IMR-90 (cell line): ENCODE results near the gene PEX26. TPM values are rescaled to one million over a fixed set of nuclear protein-coding genes. Genes with fewer than 3 reads are reported as not detected.

Source experiments
- ATAC-seq: fragments of 200-7000 bp; cut with Tn5 transposase; 2 replicates; pipeline ENCODE4 v1.9.1; 2020; ENCODE audit warnings: low read depth, mild to moderate bottlenecking, moderate library complexity
- BruUV-seq: library from RNA; stranded (reverse); fragments of 400-500 nt; replicated peaks from 2 replicates; lab custom pipeline; 2021; lab: Mats Ljungman, UMichigan
- CTCF ChIA-PET: fragments of 300-600 bp; formaldehyde crosslinking; extraction: SDS; loops from one replicate; lab custom pipeline; 2021; ENCODE audit warnings: antibody characterized with exemption; lab: Yijun Ruan, JAX
- POLR2A ChIA-PET: fragments of 300-600 bp; sonication (Branson Sonifier 250); formaldehyde crosslinking; loops from one replicate; lab custom pipeline; 2022; ENCODE audit warnings: antibody characterized with exemption; ENCODE audit not compliant: unreplicated experiment; lab: Charles Lee
- DNase-seq: peaks from one replicate; pipeline ENCODE4 v3.0.0; 2013
- H2AFZ ChIP-seq: replicated peaks from 2 replicates; pipeline ENCODE3; 2013; ENCODE audit warnings: low read length, mild to moderate bottlenecking; ENCODE audit not compliant: poor library complexity
- H2AK5ac ChIP-seq: 2 replicates; pipeline ENCODE4 v1.6.1; 2013; ENCODE audit warnings: low read depth, low read length, inconsistent platforms
- H2AK9ac ChIP-seq: replicated peaks from 2 replicates; pipeline ENCODE3; 2013; ENCODE audit warnings: mild to moderate bottlenecking, low read depth, low read length, moderate library complexity; ENCODE audit not compliant: poor library complexity
- H2BK120ac ChIP-seq: 2 replicates; pipeline ENCODE4 v1.6.1; 2013; ENCODE audit warnings: low read depth, low read length, inconsistent platforms
- H2BK15ac ChIP-seq: 3 replicates; pipeline ENCODE4 v1.6.1; 2013; ENCODE audit warnings: low read depth, low read length, inconsistent platforms
- H2BK20ac ChIP-seq: 2 replicates; pipeline ENCODE4 v1.6.1; 2013; ENCODE audit warnings: low read depth, mild to moderate bottlenecking, inconsistent platforms, low read length, moderate library complexity
- H2BK5ac ChIP-seq: 2 replicates; pipeline ENCODE4 v1.6.1; 2013; ENCODE audit warnings: mild to moderate bottlenecking, low read depth, low read length, inconsistent platforms; ENCODE audit not compliant: poor library complexity, severe bottlenecking
- H3K14ac ChIP-seq: replicated peaks from 2 replicates; pipeline ENCODE4 v1.6.1; 2013; ENCODE audit warnings: low read depth, low read length, inconsistent platforms
- H3K18ac ChIP-seq: 2 replicates; pipeline ENCODE4 v1.6.1; 2013; ENCODE audit warnings: low read depth, low read length, control low read depth
- H3K23ac ChIP-seq: 2 replicates; pipeline ENCODE4 v1.6.1; 2013; ENCODE audit warnings: low read depth, low read length, inconsistent platforms
- H3K27ac ChIP-seq: 2 replicates; pipeline ENCODE4 v1.5.1; 2013; ENCODE audit warnings: mild to moderate bottlenecking, control low read depth, low read length; ENCODE audit not compliant: insufficient read depth
- H3K27me3 ChIP-seq: 2 replicates; pipeline ENCODE4 v1.6.1; 2013; ENCODE audit warnings: low read length; ENCODE audit not compliant: control insufficient read depth, insufficient read depth
- H3K36me3 ChIP-seq: 2 replicates; pipeline ENCODE4 v1.6.1; 2013; ENCODE audit warnings: low read length, mixed read lengths; ENCODE audit not compliant: control insufficient read depth, insufficient read depth
- H3K4ac ChIP-seq: 2 replicates; pipeline ENCODE4 v1.6.1; 2013; ENCODE audit warnings: low read depth, low read length, inconsistent platforms
- H3K4me1 ChIP-seq: 2 replicates; pipeline ENCODE4 v1.6.1; 2013; ENCODE audit warnings: low read length, mixed read lengths; ENCODE audit not compliant: control insufficient read depth, insufficient read depth
- H3K4me2 ChIP-seq: 2 replicates; pipeline ENCODE4 v1.6.1; 2013; ENCODE audit warnings: low read depth, mild to moderate bottlenecking, control low read depth, low read length, moderate library complexity
- H3K4me3 ChIP-seq: 2 replicates; pipeline ENCODE4 v1.5.1; 2013; ENCODE audit warnings: low read depth, mild to moderate bottlenecking, control low read depth, low read length, moderate library complexity; ENCODE audit not compliant: insufficient read depth
- H3K56ac ChIP-seq: 2 replicates; pipeline ENCODE4 v1.6.1; 2013; ENCODE audit warnings: low read length, inconsistent platforms; ENCODE audit not compliant: insufficient read depth; ENCODE audit errors: extremely low read depth
- H3K79me1 ChIP-seq, 2 experiments: 2 replicates each; pipeline ENCODE4 v1.6.1; 2013; ENCODE audit warnings: low read length in 2 of 2, inconsistent platforms in 1 of 2, low read depth in 1 of 2
- H3K9ac ChIP-seq: 2 replicates; pipeline ENCODE4 v1.6.1; 2013; ENCODE audit warnings: low read depth, low read length, control low read depth
- H3K9me1 ChIP-seq: 2 replicates; pipeline ENCODE4 v1.6.1; 2013; ENCODE audit warnings: low read length, inconsistent platforms; ENCODE audit not compliant: insufficient read depth
- H3K9me3 ChIP-seq: 2 replicates; pipeline ENCODE4 v1.6.1; 2013; ENCODE audit warnings: low read length; ENCODE audit not compliant: control insufficient read depth, insufficient read depth
- H4K20me1 ChIP-seq: 2 replicates; pipeline ENCODE4 v1.6.1; 2013; ENCODE audit warnings: low read length, inconsistent platforms; ENCODE audit not compliant: insufficient read depth
- H4K5ac ChIP-seq: 2 replicates; pipeline ENCODE4 v1.6.1; 2013; ENCODE audit warnings: mild to moderate bottlenecking, low read depth, low read length, control low read depth
- H4K8ac ChIP-seq, 2 experiments: 2 replicates each; pipeline ENCODE4 v1.6.1; 2013; ENCODE audit warnings: low read depth in 2 of 2, low read length in 2 of 2, control low read depth in 1 of 2, inconsistent platforms in 1 of 2
- H4K91ac ChIP-seq: 2 replicates; pipeline ENCODE4 v1.6.1; 2013; ENCODE audit warnings: low read depth, low read length, inconsistent platforms; ENCODE audit not compliant: insufficient read depth
- BHLHE40 ChIP-seq: fragments of 150-350 bp; IDR thresholded peaks from 2 replicates; pipeline ENCODE4 v1.6.1; 2016; ENCODE audit warnings: mild to moderate bottlenecking, low read depth, low read length
- ELK1 ChIP-seq: fragments of 150-350 bp; IDR thresholded peaks from 2 replicates; pipeline ENCODE4 v1.6.1; 2016; ENCODE audit warnings: low read depth, mild to moderate bottlenecking, low read length, moderate library complexity, borderline replicate concordance
- FOS ChIP-seq: fragments of 150-350 bp; IDR thresholded peaks from 2 replicates; pipeline ENCODE4 v1.6.1; 2016; ENCODE audit warnings: low read depth, low read length
- MAFK ChIP-seq: IDR thresholded peaks from 2 replicates; pipeline ENCODE4 v1.6.1; 2012; ENCODE audit warnings: low read depth, low read length, improper control_type of control experiment
- MAZ ChIP-seq: IDR thresholded peaks from 2 replicates; pipeline ENCODE4 v1.6.1; 2012; ENCODE audit warnings: low read depth, mild to moderate bottlenecking, low read length, improper control_type of control experiment, moderate library complexity, borderline replicate concordance
- NFE2L2 ChIP-seq: fragments of 150-350 bp; IDR thresholded peaks from 2 replicates; pipeline ENCODE4 v1.6.1; 2016; ENCODE audit warnings: low read depth, mild to moderate bottlenecking, low read length
- RAD21 ChIP-seq: IDR thresholded peaks from 2 replicates; pipeline ENCODE4 v1.6.1; 2012; ENCODE audit warnings: low read length, improper control_type of control experiment
- WGBS, 2 experiments: methylation state at CpG; one replicate each; pipeline versions ENCODE4 v1.1.5 to v1.1.7; 2013; ENCODE audit warnings: missing lambda C conversion rate in 2 of 2; ENCODE audit not compliant: insufficient read length in 1 of 2; ENCODE audit errors: extremely low coverage in 2 of 2; 5-methylcytosine and 5-hydroxymethylcytosine counted together
- dilution Hi-C: fragments of 300-500 bp; cut with HindIII; formaldehyde crosslinking; loops from one replicate; pipeline ENCODE4 v1.14.3; 2018; ENCODE audit warnings: low sequenced_read_pairs; ENCODE audit not compliant: unreplicated experiment
- in situ Hi-C: fragments of 300-500 bp; cut with MboI; formaldehyde crosslinking; loops from 3 replicates; pipeline ENCODE4 v1.14.3; 2019; ENCODE audit warnings: low sequenced_read_pairs, inconsistent platforms, mixed read lengths
- intact Hi-C: fragments of 100-400 bp; cut with micrococcal nuclease; formaldehyde crosslinking; loops from 2 replicates; pipeline ENCODE4 v1.10.0; 2022
- polyA plus RNA-seq, 3 experiments: library from polyadenylated mRNA; depleted of rRNA; stranded (reverse); fragments of >200 nt; gene quantifications; 2 replicates each; pipeline ENCODE4 v1.2.3, GENCODE V29; 2012; ENCODE audit warnings: low replicate concordance in 1 of 3
- total RNA-seq: library from RNA; depleted of rRNA; stranded (reverse); fragments of >200 nt; gene quantifications from 2 replicates; pipeline ENCODE4 v1.2.3, GENCODE V29; 2012

PEX26 gene
- total and polyA plus RNA-seq, 2 of the 4 experiments (the other 2 are of a cell fraction) = 12.2 to 18.5 TPM

DNA sequence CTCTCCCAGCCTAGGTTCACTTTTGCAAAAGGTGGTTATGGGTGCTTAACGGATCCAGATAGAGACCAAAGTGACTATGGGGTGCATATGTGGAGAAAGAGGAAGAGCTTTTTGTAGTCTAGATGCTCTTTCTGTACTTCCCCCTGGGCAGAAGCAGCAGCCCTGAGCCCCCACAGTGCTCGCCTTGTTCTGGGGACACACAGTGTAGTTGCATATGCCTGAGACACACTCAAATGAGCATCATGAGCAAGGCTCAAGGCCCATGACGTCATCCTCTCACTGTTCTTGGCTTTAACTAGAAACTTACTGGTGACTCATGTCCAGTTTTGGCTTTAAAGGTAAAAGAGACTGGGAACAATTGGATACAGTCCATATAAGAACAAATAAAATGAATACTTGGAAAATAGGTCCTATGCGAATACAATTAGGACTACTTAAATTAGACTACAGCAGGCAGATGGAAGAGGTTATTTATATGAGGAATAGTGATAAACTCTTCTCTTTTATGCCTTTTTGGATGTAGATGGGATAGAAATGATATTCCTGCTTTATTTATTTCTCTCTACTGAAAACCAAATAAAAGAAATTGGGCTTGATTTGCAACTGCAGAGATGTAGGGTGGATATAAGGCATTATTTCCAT is 20.1 kb upstream of the PEX26 start (continued):
- no peak for TF ChIP-seq MAZ

DNA sequence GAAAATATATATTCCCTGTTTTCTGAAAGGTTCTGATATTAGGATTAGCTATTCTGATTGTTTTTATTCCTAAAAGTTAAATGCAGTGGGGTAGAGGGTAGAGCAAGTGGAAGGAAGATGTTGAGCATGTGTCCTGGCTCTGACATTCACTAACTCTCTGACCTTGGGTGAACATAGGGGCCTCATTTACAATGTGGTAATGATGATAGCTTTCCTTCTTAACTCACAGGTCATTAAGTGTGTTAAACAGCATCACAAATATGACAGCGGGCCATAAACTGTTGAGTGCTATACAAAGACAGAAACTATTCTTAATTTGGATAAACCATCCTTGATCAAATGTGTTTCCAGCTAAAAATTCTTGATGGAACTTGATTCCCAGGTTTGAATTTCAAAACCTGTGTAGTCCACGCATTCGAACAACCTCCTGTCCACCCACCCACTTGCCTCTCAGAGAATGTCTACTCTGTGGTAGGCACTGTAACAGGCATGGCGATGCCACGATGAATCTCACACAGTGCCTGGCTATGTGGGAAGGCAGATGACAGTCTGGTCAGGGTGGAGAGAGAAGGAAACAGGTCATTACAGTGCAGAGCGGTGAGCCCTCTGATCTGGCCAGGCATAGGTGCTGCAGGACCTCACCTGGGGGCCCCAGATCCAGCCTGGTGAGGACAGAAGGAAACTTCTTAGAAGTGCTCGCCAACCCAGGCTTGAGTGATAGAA is 19.3 kb upstream of the PEX26 start:
- CTCF ChIA-PET = interaction anchor here (1.4 kb wide), 1 partner anchor 17 kb away, joined by 4 read pairs; no protein-coding TSS in a partner anchor
- H3K56ac ChIP-seq = no peak overlapping the region
- H3K4ac ChIP-seq = peak overlapping the region; percentile 59
- intact Hi-C loops = no loop called here
- H3K27me3 ChIP-seq = no peaks in the 10 kb centered on the region
- H3K9me3 ChIP-seq = no peaks in the 10 kb centered on the region
- no peaks in the 10 kb centered on the region for H4K20me1 ChIP-seq
- no peak overlapping the region for H3K4me3 ChIP-seq
- TF ChIP-seq NFE2L2 = no peak
- TF ChIP-seq RAD21 = no peak
- TF ChIP-seq BHLHE40 = no peak
- no peak for TF ChIP-seq MAFK
- no peak for TF ChIP-seq ELK1
- no peak for TF ChIP-seq FOS
- no peak overlapping the region for H3K9ac ChIP-seq
- BruUV-seq = no TSS peak
- H2BK15ac ChIP-seq = peak overlapping the region; percentile 90
- H4K5ac ChIP-seq = no peak overlapping the region
- H2AK5ac ChIP-seq = peak overlapping the region; percentile 85
- H2BK20ac ChIP-seq = peak overlapping the region; percentile 17
- peak overlapping the region; percentile 52 for H2BK120ac ChIP-seq
- H4K8ac ChIP-seq = no peak overlapping the region; a peak in 1 of 4 replicates
- peak overlapping the region; percentile 32; the same call in 1 of the 2 replicates for H4K91ac ChIP-seq
- DNase-seq (no peak), ATAC-seq (no peak)
- peaks cover 16% of the 10 kb centered on the region for H3K9me1 ChIP-seq
- H3K36me3 ChIP-seq = no peaks in the 10 kb centered on the region
- no peak overlapping the region for H3K4me2 ChIP-seq
- H3K18ac ChIP-seq = no peak overlapping the region; the same call in none of the 2 replicates
- no peak overlapping the region for H2AK9ac ChIP-seq
- dilution Hi-C loops = no loop called here
- no peak overlapping the region for H3K27ac ChIP-seq
- no peaks in the 10 kb centered on the region for H3K79me1 ChIP-seq
- POLR2A ChIA-PET = no interaction called here
- H3K4me1 ChIP-seq = peaks cover 20% of the 10 kb centered on the region
- H2AFZ ChIP-seq = no peak overlapping the region
- in situ Hi-C loops = loop anchor here (25.0 kb wide), 1 partner anchor 496 kb away; the partner anchor contains the start of gene SLC25A18
- H2BK5ac ChIP-seq = no peak overlapping the region
- WGBS, 2 experiments = 87% methylated on average over 3 of the region's 7 CpGs; no CpG with 5 or more reads in 1 of the 2 experiments
- no peak overlapping the region for H3K14ac ChIP-seq
- H3K23ac ChIP-seq = no peak overlapping the region
